Mammary epithelial cell (primary cell): ENCODE measurements around the gene SLCO3A1.

Experiments used
- CTCF ChIP-seq, 2 donors: IDR thresholded peaks in 1 of 2; conservative IDR thresholded peaks in 1 of 2; 2 replicates each; pipeline ENCODE4 v1.5.1; 2011 to 2012; ENCODE audit warnings: inconsistent platforms in 2 of 2, low read length in 2 of 2, mild to moderate bottlenecking in 2 of 2, control low read depth in 1 of 2, low read depth in 1 of 2; ENCODE audit not compliant: insufficient read depth in 1 of 2; ENCODE audit errors: extremely low read depth in 1 of 2
- EZH2 ChIP-seq: IDR thresholded peaks from 2 replicates; pipeline ENCODE4 v1.6.1; 2012; ENCODE audit warnings: low read length, inconsistent platforms, borderline replicate concordance

DNA sequence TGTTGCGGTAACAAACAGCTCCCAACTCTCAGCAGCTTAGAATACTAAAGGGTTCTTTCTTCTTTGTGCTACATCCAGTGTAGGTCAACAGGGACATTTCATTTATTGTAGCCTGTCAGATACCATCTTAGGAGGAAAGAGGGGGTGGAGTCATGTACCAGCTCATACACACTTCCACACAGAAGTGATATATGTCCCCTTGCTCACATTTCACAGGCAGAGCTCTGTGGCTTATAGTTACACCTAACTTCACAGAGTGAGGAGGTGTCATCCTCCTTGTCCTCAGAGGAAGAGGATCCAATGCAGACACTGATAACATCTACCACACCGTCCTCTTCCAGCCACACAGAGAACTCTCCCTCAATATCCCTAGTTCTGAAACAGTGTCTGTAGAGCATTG lies 247.2 kb downstream of the SLCO3A1 start:
- TF ChIP-seq EZH2 (no peak), CTCF (conservative IDR thresholded peaks at IDR 0.05 in 1 of 2, IDR thresholded peaks at IDR 0.05 in 1 of 2; ENCODE audit: extremely low read depth in 1 of 2, insufficient read depth in 1 of 2, low read depth in 1 of 2, low read length in 2 of 2) (no peak)
